ENCODE data around the gene ARL11. TPM values are rescaled to one million over a fixed set of nuclear protein-coding genes. Genes with fewer than 3 reads are reported as not detected.

The ARL11 gene
- total RNA-seq, 1 donor from 2014 or later = not detected

DNA sequence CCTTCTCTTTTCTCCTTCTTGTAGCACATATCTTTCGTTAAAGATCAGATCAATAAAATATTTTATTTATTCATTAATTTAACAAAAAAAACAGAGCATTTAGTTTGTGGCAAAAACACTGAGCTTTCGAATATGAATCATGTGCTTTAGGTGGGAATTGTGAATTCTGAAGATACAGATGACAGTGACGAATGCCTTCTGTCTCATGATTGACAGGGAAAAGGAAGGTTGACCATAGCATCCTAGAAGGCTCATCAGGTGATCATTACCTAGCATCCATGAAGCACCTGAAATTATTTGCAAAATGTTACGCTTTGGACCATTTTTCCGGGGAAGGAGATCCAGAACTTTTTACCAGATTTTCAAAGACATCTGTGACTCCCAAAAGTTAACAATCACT is 3.8 kb downstream of the ARL11 start:
- H3K4me3 ChIP-seq (ENCODE audit: low read depth, low read length) = no peak overlapping the region
- H3K36me3 ChIP-seq (ENCODE audit: control insufficient read depth, insufficient read depth, low read length) = no peaks in the 10 kb centered on the region
- no peak for TF ChIP-seq CTCF (IDR thresholded peaks at IDR 0.05; ENCODE audit: insufficient read depth, low read length, poor library complexity, severe bottlenecking)
- H3K27me3 ChIP-seq (ENCODE audit: control insufficient read depth, insufficient read depth, low read length) = no peaks in the 10 kb centered on the region
- no peak for DNase-seq (ENCODE audit: low read depth)

DNA sequence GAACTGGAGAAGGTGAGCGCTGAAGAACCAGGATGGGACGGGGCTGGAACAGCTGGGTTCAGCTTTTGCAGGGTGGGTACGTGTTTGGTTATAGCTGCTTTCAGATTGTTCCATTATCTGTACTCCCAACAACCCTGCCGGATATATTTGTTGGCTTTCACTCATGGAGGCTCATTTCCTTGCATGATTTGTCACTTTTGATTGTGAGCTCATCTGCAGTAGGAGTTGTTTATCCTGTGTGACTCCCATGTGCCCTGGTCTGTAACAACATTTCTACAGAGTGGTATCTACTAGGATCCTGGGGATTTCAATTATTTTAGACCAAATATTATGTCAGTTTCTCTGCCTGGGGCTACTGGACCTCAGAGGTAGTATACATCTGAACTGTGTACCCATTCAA is 5.4 kb downstream of the ARL11 start:
- no peak for DNase-seq (ENCODE audit: low read depth)
- TF ChIP-seq CTCF (IDR thresholded peaks at IDR 0.05; ENCODE audit: insufficient read depth, low read length, poor library complexity, severe bottlenecking) = no peak
- H3K4me3 ChIP-seq (ENCODE audit: low read depth, low read length) = no peak overlapping the region
- H3K27me3 ChIP-seq (ENCODE audit: control insufficient read depth, insufficient read depth, low read length) = no peaks in the 10 kb centered on the region
- no peaks in the 10 kb centered on the region for H3K36me3 ChIP-seq (ENCODE audit: control insufficient read depth, insufficient read depth, low read length)

GRCh38 chr13:49635599-49636433 is 7.5 kb downstream of the ARL11 start:
- Histone ChIP-seq H3K27me3 (ENCODE audit: control insufficient read depth, insufficient read depth, low read length) (no peaks in the 10 kb centered on the region), H3K36me3 (ENCODE audit: control insufficient read depth, insufficient read depth, low read length) (no peaks in the 10 kb centered on the region), H3K4me3 (ENCODE audit: low read depth, low read length) (no peak overlapping the region)
- TF ChIP-seq CTCF (IDR thresholded peaks at IDR 0.05; ENCODE audit: insufficient read depth, low read length, poor library complexity, severe bottlenecking) = no peak
- no peak for DNase-seq (ENCODE audit: low read depth)

GRCh38 chr13:49636705-49637104 is 8.4 kb downstream of the ARL11 start:
- Histone ChIP-seq H3K4me3 (ENCODE audit: low read depth, low read length) (no peak overlapping the region), H3K36me3 (ENCODE audit: control insufficient read depth, insufficient read depth, low read length) (no peaks in the 10 kb centered on the region), H3K27me3 (ENCODE audit: control insufficient read depth, insufficient read depth, low read length) (no peaks in the 10 kb centered on the region)
- no peak for DNase-seq (ENCODE audit: low read depth)
- TF ChIP-seq CTCF (IDR thresholded peaks at IDR 0.05; ENCODE audit: insufficient read depth, low read length, poor library complexity, severe bottlenecking) = no peak

- no peak overlapping the region for H3K4me3 ChIP-seq (ENCODE audit: low read depth, low read length)
- H3K27me3 ChIP-seq (ENCODE audit: control insufficient read depth, insufficient read depth, low read length) = no peaks in the 10 kb centered on the region
- DNase-seq (ENCODE audit: low read depth) = no peak
- no peaks in the 10 kb centered on the region for H3K36me3 ChIP-seq (ENCODE audit: control insufficient read depth, insufficient read depth, low read length)
- TF ChIP-seq CTCF (IDR thresholded peaks at IDR 0.05; ENCODE audit: insufficient read depth, low read length, poor library complexity, severe bottlenecking) = no peak
These were observed 9.9 kb downstream of the ARL11 start for GRCh38 chr13:49638030-49638743.

Measured in kidney epithelial cell (primary cell).